SKM-1 (cell line): Measurements from ENCODE around the gene NAB1.
"Not testable (repeated sequence)": the region's sequence is repeated elsewhere in the genome, so short reads cannot be mapped to it uniquely, and the experiment has no call there.

Source experiments
- DNase-seq: peaks from one replicate; lab custom pipeline; 2025; ENCODE audit not compliant: unreplicated experiment; lab: John Stamatoyannopoulos, UW

The NAB1 gene

DNA sequence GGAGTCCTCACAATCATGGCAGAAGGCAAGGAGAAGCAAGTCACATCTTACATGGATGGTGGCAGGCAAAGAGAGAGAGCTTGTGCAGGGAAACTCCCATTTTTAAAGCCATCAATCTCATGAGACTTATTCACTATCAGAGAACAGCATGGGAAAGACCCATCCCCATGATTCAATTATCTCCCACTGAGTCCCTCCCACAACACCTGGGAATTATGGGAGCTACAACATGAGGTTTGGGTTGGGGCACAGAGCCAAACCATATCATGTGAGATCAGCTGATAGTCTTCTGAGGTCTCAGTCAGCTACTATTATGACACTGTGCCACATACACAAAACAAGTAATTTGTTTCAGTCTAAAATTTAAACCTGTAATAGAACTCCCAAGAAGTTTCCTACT is 59.8 kb downstream of the NAB1 start:
- not testable (repeated sequence) for DNase-seq

GRCh38 chr2:190711069-190711468 is 62.2 kb downstream of the NAB1 start:
- no peak for DNase-seq

- DNase-seq, result no peak
Observed at GRCh38 chr2:190713471-190713870, 64.6 kb downstream of the NAB1 start.

DNA sequence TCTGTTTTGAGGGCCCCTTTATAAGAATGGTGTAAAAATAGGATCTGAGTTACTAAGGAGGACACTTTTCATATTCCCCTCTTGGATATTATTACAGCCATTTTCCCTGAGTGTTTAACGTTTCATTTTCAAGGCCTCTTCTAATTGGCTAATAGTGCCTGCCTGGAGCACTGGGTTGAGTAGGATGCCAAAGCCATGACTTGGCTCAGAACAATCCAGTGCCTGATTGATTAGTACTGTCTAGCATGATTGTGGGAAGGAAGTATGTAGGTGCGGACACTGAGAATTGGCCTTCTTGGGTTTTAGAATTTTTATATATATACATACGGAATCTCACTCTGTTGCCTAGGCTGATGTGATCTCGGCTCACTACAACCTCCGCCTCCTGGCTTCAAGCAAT is 66.1 kb downstream of the NAB1 start:
- no peak for DNase-seq

- DNase-seq, result no peak
Observed at GRCh38 chr2:190716176-190716807, 67.4 kb downstream of the NAB1 start.

DNA sequence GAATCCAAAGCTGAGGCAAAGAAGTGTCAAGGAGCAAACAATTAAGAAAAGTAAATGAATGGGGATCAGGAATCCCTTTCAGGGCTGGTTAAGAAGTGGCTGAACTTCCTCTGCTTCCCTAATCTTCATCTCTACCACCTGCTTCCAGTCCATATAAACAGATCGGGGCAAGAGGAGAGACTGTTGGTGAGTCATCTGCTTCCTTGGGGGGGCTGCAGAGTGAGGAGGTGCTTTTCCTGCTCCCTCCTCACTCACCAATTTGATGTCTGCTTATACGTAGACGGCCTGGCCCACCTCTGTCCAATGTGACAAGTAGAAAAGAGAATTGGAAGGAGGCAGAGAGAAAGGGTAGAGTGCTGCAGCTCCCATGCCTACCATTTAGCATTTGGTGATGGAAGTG is 68.4 kb downstream of the NAB1 start:
- no peak for DNase-seq

DNA sequence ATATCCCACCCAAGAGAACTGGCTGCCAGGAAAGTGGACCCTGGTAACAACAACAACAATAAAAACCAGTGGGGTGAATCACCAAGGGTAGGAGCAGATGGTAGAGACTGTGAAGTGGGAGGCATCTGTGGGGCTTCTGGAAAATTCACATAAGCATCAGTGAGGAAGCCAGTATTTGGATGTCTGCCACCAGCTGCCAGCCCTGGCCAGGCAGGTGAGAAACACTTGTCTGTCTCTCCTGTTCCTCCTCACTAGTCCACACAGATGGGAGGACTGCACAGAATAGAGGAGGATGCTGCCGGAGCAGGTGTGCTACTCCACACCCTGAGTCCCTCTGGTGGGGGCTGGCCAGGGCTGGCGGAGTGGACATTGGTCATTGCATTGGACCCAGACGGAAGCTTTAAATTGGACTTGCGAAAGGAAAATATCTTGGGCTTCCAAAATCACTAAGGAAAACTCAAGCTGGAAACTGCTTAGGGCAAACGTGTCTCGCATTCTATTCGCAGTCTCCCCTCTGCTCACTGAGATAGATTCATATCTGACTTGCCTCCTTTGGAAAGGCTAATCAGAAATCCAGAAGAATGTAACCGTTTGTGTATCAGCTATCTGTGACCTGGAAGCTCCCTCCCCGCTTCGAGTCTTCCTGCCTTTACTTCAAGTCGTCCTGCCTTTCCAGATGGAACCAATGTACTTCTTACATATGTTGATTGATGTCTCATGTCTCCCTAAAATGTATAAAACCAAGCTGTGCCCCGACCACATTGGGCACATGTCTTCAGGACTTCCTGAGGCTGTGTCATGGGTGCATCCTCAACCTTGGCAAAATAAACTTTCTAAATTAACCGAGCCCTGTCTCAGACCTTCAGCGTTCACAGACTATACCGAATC is 69.1 kb downstream of the NAB1 start:
- DNase-seq, result no peak

- no peak for DNase-seq
Observed at GRCh38 chr2:190718652-190719526, 70.0 kb downstream of the NAB1 start.

DNA sequence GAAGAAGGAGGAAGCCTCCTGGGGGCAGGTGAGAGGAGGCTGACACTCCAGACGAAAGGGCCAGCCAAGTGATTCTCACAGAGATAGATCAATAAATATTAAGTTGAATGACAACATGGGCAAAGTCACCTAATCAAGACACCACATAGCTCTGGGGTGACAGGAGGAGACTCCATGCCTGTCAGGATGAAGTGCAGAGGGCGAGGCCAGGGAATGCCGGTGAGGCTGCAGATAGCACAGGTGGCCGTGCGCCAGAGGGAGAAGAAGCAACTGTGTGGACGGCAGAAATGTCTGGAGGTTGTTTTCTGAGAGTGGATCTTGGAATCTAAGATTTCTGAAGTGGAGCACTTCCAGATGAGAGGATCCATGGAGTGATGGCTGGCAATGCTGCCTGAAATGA is 71.4 kb downstream of the NAB1 start:
- no peak for DNase-seq

GRCh38 chr2:190720691-190721090 is 71.8 kb downstream of the NAB1 start:
- no peak for DNase-seq

GRCh38 chr2:190722061-190722759 is 73.3 kb downstream of the NAB1 start:
- DNase-seq, result no peak

DNA sequence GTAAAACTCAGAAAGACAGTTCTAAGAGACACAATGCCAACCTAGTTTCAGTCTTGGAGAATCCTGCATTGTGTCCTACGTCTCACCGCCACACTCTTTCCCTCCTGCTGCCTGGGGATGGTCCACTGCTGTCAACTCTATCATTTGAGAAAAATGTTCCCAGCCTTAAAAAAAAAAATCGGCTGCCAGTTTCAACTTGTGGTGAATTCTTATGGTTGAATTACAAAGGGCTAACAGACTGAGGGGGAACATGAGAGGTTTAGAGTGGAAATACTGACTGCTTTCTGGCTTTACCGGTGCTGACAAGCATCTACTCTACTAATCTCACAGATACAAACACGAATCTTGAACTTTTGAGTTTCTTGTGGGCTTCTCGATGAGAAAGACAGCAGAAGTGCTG is 74.0 kb downstream of the NAB1 start:
- no peak for DNase-seq

- DNase-seq, result no peak
Observed at GRCh38 chr2:190723397-190724090, 74.7 kb downstream of the NAB1 start.

DNA sequence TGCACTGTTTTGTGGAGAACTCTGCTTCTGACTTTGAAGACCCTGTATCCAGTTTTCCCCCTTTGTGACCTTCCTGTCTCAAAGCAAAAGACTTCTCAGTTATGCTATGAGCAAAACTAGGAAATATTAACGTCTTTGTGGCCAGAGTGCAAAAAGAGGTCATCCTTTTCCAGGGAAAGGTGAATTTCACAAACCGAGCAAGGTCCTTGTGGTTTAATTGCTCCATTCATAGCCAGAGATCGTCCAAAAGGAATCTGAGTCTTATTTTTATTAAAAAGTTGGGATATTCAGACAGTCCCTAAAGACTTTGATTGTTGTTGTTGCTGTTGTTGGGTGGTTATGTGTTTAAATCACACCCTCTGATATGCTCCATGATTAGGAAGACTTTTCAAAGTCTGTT is 77.4 kb downstream of the NAB1 start:
- no peak for DNase-seq

DNA sequence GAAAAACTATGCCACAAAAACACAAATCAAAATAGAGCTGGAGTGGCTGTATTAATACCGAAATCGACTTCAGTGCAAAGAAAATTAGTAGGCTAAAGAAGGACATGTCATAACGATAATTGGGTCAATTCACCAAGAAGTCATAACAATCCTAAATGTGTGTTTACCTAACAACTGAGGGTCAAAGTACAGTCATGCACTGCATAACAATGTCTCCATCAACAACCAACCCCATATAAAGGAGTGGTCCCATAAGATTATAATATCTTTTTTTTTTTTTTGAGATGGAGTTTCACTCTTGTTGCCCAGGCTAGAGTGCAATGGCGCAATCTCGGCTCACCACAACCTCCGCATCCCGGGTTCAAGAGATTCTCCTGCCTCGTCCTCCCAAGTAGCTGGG is 87.5 kb downstream of the NAB1 start:
- DNase-seq, result no peak

DNA sequence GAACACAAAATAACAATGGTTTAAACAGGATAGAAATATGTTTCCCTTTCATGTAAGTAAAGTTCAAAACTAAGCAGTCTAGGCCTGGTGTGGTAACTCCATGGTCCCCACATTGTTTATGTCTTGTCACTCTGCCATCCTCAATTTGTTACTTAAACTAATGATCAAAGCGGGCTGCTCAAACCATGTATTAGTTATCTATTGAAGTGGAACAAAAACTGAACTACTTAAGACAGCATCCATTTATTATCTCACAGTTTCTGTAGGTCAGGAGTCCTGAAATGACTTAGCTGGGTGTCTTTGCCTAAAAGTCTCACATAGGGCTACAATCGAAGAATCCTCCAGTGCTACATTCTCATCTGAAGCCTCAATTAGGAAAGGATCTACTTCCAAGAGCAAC is 91.6 kb downstream of the NAB1 start:
- no peak for DNase-seq
